PFSK-1 (cell line): Measurements from ENCODE around the gene CEP128.

Experiments
- POLR2AphosphoS5 ChIP-seq: IDR thresholded peaks from 2 replicates; pipeline ENCODE4 v1.6.1; 2012; ENCODE audit warnings: low read depth, mild to moderate bottlenecking, control low read depth, low read length, moderate library complexity
- REST ChIP-seq, 2 experiments: IDR thresholded peaks; 2 replicates each; pipeline versions ENCODE4 v1.6.1 to v1.8.0; 2011 to 2012; ENCODE audit warnings: low read depth in 2 of 2, low read length in 2 of 2, control low read depth in 1 of 2, inconsistent platforms in 1 of 2, mild to moderate bottlenecking in 1 of 2, moderate library complexity in 1 of 2; ENCODE audit not compliant: insufficient read depth in 1 of 2
- TAF1 ChIP-seq: IDR thresholded peaks from 2 replicates; pipeline ENCODE4 v1.6.1; 2012; ENCODE audit warnings: low read length, control low read depth, borderline replicate concordance; ENCODE audit not compliant: insufficient read depth

GRCh38 chr14:80930095-80930494, 11.4 kb downstream of the CEP128 start:
- TF ChIP-seq POLR2AphosphoS5 (no peak), REST (IDR thresholded peaks at IDR 0.05; ENCODE audit: insufficient read depth in 1 of 2, low read depth in 2 of 2, low read length in 2 of 2) (no peak), TAF1 (no peak)
